ENCODE results near the gene SKA2. TPM values are rescaled to one million over a fixed set of nuclear protein-coding genes. Genes with fewer than 3 reads are reported as not detected.

Gene SKA2
- total and polyA plus RNA-seq, 2 experiments from 2014 or later = 50.5 to 140 TPM

GRCh38 chr17:59172436-59173004, 17.5 kb upstream of the SKA2 start (continued):
- TF ChIP-seq CTCF (conservative IDR thresholded peaks at IDR 0.05; ENCODE audit: low read depth in 2 of 2) (no peak), EZH2 (IDR thresholded peaks at IDR 0.05; ENCODE audit: low read depth, unreplicated experiment) (no peak)

- Mint-ChIP-seq H3K9me3 (no peaks in the 10 kb centered on the region), H3K4me3 (no peak overlapping the region), H3K27ac (no peak overlapping the region; the same call in 1 of the 2 replicates), H3K27me3 (ENCODE audit: insufficient read depth, low read depth, poor library complexity) (no peaks in the 10 kb centered on the region), H3K36me3 (ENCODE audit: low read depth) (peaks cover 28% of the 10 kb centered on the region), H3K4me1 (peaks cover 4% of the 10 kb centered on the region; the same call in 1 of the 3 replicates)
- Histone ChIP-seq H3K27me3 (ENCODE audit: insufficient read depth) (no peaks in the 10 kb centered on the region), H3K4me2 (no peak overlapping the region), H3K36me3 (ENCODE audit: insufficient read depth) (peaks cover 24% of the 10 kb centered on the region; the same call in 1 of the 2 replicates), H3K27ac (ENCODE audit: low read depth) (no peak overlapping the region), H3F3A (replicated peaks; ENCODE audit: low read depth) (no peaks in the 10 kb centered on the region), H3K4me1 (ENCODE audit: insufficient read depth) (no peaks in the 10 kb centered on the region), H3K9me2 (ENCODE audit: insufficient read depth) (no peaks in the 10 kb centered on the region), H2AFZ (no peak overlapping the region), H3K4me3 (no peak overlapping the region), H4K20me1 (replicated peaks; ENCODE audit: insufficient read depth) (peaks cover 12% of the 10 kb centered on the region), H3K79me2 (replicated peaks; ENCODE audit: insufficient read depth) (peaks cover 70% of the 10 kb centered on the region)
- ATAC-seq = no peak
- DNase-seq (ENCODE audit: low spot score) = no peak
- TF ChIP-seq, protein P1, sequence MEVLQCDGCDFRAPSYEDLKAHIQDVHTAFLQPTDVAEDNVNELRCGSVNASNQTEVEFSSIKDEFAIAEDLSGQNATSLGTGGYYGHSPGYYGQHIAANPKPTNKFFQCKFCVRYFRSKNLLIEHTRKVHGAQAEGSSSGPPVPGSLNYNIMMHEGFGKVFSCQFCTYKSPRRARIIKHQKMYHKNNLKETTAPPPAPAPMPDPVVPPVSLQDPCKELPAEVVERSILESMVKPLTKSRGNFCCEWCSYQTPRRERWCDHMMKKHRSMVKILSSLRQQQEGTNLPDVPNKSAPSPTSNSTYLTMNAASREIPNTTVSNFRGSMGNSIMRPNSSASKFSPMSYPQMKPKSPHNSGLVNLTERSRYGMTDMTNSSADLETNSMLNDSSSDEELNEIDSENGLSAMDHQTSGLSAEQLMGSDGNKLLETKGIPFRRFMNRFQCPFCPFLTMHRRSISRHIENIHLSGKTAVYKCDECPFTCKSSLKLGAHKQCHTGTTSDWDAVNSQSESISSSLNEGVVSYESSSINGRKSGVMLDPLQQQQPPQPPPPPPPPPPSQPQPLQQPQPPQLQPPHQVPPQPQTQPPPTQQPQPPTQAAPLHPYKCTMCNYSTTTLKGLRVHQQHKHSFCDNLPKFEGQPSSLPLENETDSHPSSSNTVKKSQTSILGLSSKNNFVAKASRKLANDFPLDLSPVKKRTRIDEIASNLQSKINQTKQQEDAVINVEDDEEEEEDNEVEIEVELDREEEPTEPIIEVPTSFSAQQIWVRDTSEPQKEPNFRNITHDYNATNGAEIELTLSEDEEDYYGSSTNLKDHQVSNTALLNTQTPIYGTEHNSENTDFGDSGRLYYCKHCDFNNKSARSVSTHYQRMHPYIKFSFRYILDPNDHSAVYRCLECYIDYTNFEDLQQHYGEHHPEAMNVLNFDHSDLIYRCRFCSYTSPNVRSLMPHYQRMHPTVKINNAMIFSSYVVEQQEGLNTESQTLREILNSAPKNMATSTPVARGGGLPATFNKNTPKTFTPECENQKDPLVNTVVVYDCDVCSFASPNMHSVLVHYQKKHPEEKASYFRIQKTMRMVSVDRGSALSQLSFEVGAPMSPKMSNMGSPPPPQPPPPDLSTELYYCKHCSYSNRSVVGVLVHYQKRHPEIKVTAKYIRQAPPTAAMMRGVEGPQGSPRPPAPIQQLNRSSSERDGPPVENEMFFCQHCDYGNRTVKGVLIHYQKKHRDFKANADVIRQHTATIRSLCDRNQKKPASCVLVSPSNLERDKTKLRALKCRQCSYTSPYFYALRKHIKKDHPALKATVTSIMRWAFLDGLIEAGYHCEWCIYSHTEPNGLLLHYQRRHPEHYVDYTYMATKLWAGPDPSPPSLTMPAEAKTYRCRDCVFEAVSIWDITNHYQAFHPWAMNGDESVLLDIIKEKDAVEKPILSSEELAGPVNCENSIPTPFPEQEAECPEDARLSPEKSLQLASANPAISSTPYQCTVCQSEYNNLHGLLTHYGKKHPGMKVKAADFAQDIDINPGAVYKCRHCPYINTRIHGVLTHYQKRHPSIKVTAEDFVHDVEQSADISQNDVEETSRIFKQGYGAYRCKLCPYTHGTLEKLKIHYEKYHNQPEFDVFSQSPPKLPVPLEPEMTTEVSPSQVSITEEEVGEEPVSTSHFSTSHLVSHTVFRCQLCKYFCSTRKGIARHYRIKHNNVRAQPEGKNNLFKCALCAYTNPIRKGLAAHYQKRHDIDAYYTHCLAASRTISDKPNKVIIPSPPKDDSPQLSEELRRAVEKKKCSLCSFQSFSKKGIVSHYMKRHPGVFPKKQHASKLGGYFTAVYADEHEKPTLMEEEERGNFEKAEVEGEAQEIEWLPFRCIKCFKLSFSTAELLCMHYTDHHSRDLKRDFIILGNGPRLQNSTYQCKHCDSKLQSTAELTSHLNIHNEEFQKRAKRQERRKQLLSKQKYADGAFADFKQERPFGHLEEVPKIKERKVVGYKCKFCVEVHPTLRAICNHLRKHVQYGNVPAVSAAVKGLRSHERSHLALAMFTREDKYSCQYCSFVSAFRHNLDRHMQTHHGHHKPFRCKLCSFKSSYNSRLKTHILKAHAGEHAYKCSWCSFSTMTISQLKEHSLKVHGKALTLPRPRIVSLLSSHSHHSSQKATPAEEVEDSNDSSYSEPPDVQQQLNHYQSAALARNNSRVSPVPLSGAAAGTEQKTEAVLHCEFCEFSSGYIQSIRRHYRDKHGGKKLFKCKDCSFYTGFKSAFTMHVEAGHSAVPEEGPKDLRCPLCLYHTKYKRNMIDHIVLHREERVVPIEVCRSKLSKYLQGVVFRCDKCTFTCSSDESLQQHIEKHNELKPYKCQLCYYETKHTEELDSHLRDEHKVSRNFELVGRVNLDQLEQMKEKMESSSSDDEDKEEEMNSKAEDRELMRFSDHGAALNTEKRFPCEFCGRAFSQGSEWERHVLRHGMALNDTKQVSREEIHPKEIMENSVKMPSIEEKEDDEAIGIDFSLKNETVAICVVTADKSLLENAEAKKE (CRISPR knock-in tag; IDR thresholded peaks at IDR 0.05) = no peak
- no peak for TF ChIP-seq STAT1 (IDR thresholded peaks at IDR 0.05; ENCODE audit: unreplicated experiment)
- no peak for TF ChIP-seq REST (IDR thresholded peaks at IDR 0.05; ENCODE audit: unreplicated experiment)
- no peak for TF ChIP-seq NANOG (IDR thresholded peaks at IDR 0.05; ENCODE audit: borderline replicate concordance)
- no peak for TF ChIP-seq CTCF (conservative IDR thresholded peaks at IDR 0.05; ENCODE audit: low read depth in 2 of 2)
- TF ChIP-seq, protein P2, sequence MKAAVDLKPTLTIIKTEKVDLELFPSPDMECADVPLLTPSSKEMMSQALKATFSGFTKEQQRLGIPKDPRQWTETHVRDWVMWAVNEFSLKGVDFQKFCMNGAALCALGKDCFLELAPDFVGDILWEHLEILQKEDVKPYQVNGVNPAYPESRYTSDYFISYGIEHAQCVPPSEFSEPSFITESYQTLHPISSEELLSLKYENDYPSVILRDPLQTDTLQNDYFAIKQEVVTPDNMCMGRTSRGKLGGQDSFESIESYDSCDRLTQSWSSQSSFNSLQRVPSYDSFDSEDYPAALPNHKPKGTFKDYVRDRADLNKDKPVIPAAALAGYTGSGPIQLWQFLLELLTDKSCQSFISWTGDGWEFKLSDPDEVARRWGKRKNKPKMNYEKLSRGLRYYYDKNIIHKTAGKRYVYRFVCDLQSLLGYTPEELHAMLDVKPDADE (IDR thresholded peaks at IDR 0.05) = no peak
- no peak for TF ChIP-seq JUNB (IDR thresholded peaks at IDR 0.05; ENCODE audit: unreplicated experiment)
- no peak for TF ChIP-seq POLR2AphosphoS5 (IDR thresholded peaks at IDR 0.05; ENCODE audit: low read depth)
- no peak for TF ChIP-seq EZH2 (IDR thresholded peaks at IDR 0.05; ENCODE audit: low read depth, unreplicated experiment)
Observed at GRCh38 chr17:59167571-59168001, 12.6 kb upstream of the SKA2 start.

Measured in GM23338 (cell line).